WTC11 (cell line): ENCODE results near the gene AFM.

Experiments used
- EMX1 ChIP-seq: fragments of 250-450 bp; sonication (Bioruptor Pico); IDR thresholded peaks from 2 replicates; pipeline ENCODE4 v1.8.0; 2021; ENCODE audit warnings: mild to moderate bottlenecking
- FOXJ3 ChIP-seq: sonication (generic); formaldehyde crosslinking; IDR thresholded peaks from 2 replicates; pipeline ENCODE4 v1.9.0; 2021; ENCODE audit warnings: missing genetic modification reagents, mild to moderate bottlenecking, borderline replicate concordance
- HMGA2 ChIP-seq: fragments of 250-450 bp; sonication (Bioruptor Pico); IDR thresholded peaks from 2 replicates; pipeline ENCODE4 v1.4.0; 2021; ENCODE audit warnings: mild to moderate bottlenecking, moderate library complexity
- MYBL2 ChIP-seq: sonication (generic); formaldehyde crosslinking; IDR thresholded peaks from 2 replicates; pipeline ENCODE4 v1.8.1; 2023; ENCODE audit warnings: mild to moderate bottlenecking, moderate library complexity, missing genetic modification reagents
- ZNF232 ChIP-seq: sonication (generic); formaldehyde crosslinking; IDR thresholded peaks from 2 replicates; pipeline ENCODE4 v1.8.0; 2022; ENCODE audit warnings: mild to moderate bottlenecking, missing genetic modification reagents
- TF ChIP-seq, protein P1 (sequence below): fragments of 200-600 bp; IDR thresholded peaks from 2 replicates; pipeline ENCODE4 v1.8.0; 2022; ENCODE audit warnings: antibody characterized with exemption
- TF ChIP-seq, protein P2 (sequence below): sonication (generic); formaldehyde crosslinking; IDR thresholded peaks from 2 replicates; pipeline ENCODE4 v1.8.1; 2023; ENCODE audit warnings: mild to moderate bottlenecking, missing genetic modification reagents
- TF ChIP-seq, protein P3 (sequence below): sonication (generic); formaldehyde crosslinking; IDR thresholded peaks from 2 replicates; pipeline ENCODE4 v1.8.0; 2023; ENCODE audit warnings: missing genetic modification reagents
- TF ChIP-seq, protein P4 (sequence below): sonication (generic); formaldehyde crosslinking; IDR thresholded peaks from 2 replicates; pipeline ENCODE4 v1.8.1; 2022; ENCODE audit warnings: mild to moderate bottlenecking, missing genetic modification reagents, moderate library complexity, borderline replicate concordance
- TF ChIP-seq, protein P5 (sequence below): sonication (generic); formaldehyde crosslinking; IDR thresholded peaks from 2 replicates; pipeline ENCODE4 v1.8.0; 2022; ENCODE audit warnings: mild to moderate bottlenecking, missing genetic modification reagents
- TF ChIP-seq, protein P6 (sequence below): sonication (generic); formaldehyde crosslinking; conservative IDR thresholded peaks from 2 replicates; pipeline ENCODE4 v1.8.1; 2022; ENCODE audit warnings: mild to moderate bottlenecking, missing genetic modification reagents

DNA sequence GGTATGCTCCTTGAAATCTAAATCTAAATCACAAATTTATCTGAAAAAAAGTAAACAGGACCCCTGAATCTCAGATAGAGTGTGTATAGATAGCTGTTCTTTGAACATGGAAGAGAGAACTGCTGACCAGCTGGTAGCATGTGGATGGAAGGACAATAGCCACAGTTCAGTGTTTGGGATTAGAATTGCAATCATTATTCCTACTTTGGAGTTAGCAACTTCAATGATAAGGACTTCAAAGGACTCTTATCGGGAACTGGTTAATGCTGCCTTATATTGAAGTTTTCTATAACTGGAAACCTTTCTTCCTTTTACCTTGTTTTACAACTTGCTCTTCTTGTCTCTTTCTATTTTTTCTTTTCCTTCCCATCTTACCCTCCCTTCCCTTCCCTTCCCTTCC is 5.0 kb downstream of the AFM start:
- TF ChIP-seq EMX1 = no peak
- TF ChIP-seq FOXJ3 (CRISPR knock-in tag) = no peak
- TF ChIP-seq, protein P1, sequence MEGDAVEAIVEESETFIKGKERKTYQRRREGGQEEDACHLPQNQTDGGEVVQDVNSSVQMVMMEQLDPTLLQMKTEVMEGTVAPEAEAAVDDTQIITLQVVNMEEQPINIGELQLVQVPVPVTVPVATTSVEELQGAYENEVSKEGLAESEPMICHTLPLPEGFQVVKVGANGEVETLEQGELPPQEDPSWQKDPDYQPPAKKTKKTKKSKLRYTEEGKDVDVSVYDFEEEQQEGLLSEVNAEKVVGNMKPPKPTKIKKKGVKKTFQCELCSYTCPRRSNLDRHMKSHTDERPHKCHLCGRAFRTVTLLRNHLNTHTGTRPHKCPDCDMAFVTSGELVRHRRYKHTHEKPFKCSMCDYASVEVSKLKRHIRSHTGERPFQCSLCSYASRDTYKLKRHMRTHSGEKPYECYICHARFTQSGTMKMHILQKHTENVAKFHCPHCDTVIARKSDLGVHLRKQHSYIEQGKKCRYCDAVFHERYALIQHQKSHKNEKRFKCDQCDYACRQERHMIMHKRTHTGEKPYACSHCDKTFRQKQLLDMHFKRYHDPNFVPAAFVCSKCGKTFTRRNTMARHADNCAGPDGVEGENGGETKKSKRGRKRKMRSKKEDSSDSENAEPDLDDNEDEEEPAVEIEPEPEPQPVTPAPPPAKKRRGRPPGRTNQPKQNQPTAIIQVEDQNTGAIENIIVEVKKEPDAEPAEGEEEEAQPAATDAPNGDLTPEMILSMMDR = no peak
- TF ChIP-seq, protein P2, sequence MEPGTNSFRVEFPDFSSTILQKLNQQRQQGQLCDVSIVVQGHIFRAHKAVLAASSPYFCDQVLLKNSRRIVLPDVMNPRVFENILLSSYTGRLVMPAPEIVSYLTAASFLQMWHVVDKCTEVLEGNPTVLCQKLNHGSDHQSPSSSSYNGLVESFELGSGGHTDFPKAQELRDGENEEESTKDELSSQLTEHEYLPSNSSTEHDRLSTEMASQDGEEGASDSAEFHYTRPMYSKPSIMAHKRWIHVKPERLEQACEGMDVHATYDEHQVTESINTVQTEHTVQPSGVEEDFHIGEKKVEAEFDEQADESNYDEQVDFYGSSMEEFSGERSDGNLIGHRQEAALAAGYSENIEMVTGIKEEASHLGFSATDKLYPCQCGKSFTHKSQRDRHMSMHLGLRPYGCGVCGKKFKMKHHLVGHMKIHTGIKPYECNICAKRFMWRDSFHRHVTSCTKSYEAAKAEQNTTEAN = no peak
- TF ChIP-seq, protein P3, sequence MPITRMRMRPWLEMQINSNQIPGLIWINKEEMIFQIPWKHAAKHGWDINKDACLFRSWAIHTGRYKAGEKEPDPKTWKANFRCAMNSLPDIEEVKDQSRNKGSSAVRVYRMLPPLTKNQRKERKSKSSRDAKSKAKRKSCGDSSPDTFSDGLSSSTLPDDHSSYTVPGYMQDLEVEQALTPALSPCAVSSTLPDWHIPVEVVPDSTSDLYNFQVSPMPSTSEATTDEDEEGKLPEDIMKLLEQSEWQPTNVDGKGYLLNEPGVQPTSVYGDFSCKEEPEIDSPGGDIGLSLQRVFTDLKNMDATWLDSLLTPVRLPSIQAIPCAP (CRISPR knock-in tag) = no peak
- TF ChIP-seq HMGA2 = no peak
- no peak for TF ChIP-seq ZNF232 (CRISPR knock-in tag)
- TF ChIP-seq MYBL2 (CRISPR knock-in tag) = no peak
- TF ChIP-seq, protein P4, sequence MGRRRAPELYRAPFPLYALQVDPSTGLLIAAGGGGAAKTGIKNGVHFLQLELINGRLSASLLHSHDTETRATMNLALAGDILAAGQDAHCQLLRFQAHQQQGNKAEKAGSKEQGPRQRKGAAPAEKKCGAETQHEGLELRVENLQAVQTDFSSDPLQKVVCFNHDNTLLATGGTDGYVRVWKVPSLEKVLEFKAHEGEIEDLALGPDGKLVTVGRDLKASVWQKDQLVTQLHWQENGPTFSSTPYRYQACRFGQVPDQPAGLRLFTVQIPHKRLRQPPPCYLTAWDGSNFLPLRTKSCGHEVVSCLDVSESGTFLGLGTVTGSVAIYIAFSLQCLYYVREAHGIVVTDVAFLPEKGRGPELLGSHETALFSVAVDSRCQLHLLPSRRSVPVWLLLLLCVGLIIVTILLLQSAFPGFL (CRISPR knock-in tag) = no peak
- TF ChIP-seq, protein P5, sequence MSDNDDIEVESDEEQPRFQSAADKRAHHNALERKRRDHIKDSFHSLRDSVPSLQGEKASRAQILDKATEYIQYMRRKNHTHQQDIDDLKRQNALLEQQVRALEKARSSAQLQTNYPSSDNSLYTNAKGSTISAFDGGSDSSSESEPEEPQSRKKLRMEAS (CRISPR knock-in tag) = no peak
- TF ChIP-seq, protein P6, sequence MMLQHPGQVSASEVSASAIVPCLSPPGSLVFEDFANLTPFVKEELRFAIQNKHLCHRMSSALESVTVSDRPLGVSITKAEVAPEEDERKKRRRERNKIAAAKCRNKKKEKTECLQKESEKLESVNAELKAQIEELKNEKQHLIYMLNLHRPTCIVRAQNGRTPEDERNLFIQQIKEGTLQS (CRISPR knock-in tag) = no peak
